ENCODE measurements around the gene RIPK4. TPM values are rescaled to one million over a fixed set of nuclear protein-coding genes. Genes with fewer than 3 reads are reported as not detected.

RIPK4 gene
- polyA plus RNA-seq, 3 donors = 0.05 to 0.09 TPM; not detected in 1

GRCh38 chr21:41808846-41809245 is 42.0 kb upstream of the RIPK4 start:
- Histone ChIP-seq H3K4me3 (replicated peaks in 1 of 3; ENCODE audit: low read depth in 2 of 3, low read length in 3 of 3) (no peak overlapping the region), H3K27ac (ENCODE audit: low read depth in 1 of 2, low read length in 2 of 2) (no peak overlapping the region), H2AFZ (ENCODE audit: insufficient read depth, low read depth, low read length, poor library complexity, severe bottlenecking) (no peak overlapping the region), H3K36me3 (replicated peaks in 1 of 2; ENCODE audit: control insufficient read depth in 1 of 2, insufficient read depth in 2 of 2, low read length in 2 of 2) (peaks cover 20 to 59% of the 10 kb centered on the region in 2 donors), H3K79me2 (ENCODE audit: insufficient read depth, low read length) (no peaks in the 10 kb centered on the region), H3K27me3 (ENCODE audit: control insufficient read depth in 2 of 2, insufficient read depth in 2 of 2, low read length in 2 of 2) (no peaks in the 10 kb centered on the region), H3K9me3 (replicated peaks in 1 of 2; ENCODE audit: control insufficient read depth in 1 of 2, insufficient read depth in 1 of 2, low read length in 2 of 2) (no peaks in the 10 kb centered on the region), H3K9ac (ENCODE audit: insufficient read depth, low read length, poor library complexity, severe bottlenecking) (no peak overlapping the region), H3K4me2 (replicated peaks; ENCODE audit: extremely low read depth, low read length, poor library complexity, severe bottlenecking) (no peak overlapping the region), H3K4me1 (ENCODE audit: control insufficient read depth in 1 of 2, insufficient read depth in 2 of 2, low read length in 2 of 2) (no peaks in the 10 kb centered on the region), H4K20me1 (ENCODE audit: insufficient read depth, low read length) (no peaks in the 10 kb centered on the region)
- WGBS (ENCODE audit: insufficient coverage) = 96% methylated on average over 21 of the region's 22 CpGs
- peaks cover 0 to 3% (median 2%) of the 10 kb centered on the region in 3 donors for H3K27me3 Mint-ChIP-seq (ENCODE audit: low read depth in 3 of 3)
- H3K27ac Mint-ChIP-seq = no peak overlapping the region
- H3K36me3 Mint-ChIP-seq = peaks cover 53 to 64% of the 10 kb centered on the region in 2 donors
- intact Hi-C loops (cut with micrococcal nuclease) = no loop called here
- H3K4me3 Mint-ChIP-seq = no peak overlapping the region
- no peak for DNase-seq
- peaks cover 0 to 6% (median 3%) of the 10 kb centered on the region in 7 donors for H3K9me3 Mint-ChIP-seq
- no peaks in the 10 kb centered on the region for H3K4me1 Mint-ChIP-seq
- no peak for TF ChIP-seq CTCF (IDR thresholded peaks at IDR 0.05)

DNA sequence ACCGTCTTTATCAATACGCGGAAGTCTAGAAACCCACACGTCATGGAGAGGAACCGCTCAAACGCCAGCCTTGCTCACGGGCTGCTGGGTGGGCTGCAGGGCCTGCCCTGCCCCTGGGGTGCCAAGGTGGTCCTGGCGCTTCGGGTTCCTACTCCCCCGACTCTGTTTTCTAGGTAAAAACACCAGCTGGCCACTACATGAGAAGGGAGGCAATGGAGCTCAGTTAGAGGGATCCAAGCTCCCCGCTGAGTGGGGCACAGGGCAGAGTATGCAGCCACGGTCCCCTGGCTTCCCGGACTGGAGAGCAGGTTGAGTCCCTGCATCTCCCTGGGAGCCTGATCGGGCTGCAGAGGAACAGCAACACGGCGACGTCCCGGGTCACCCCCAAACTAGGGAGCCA is 41.2 kb upstream of the RIPK4 start:
- H3K4me3 Mint-ChIP-seq = no peak overlapping the region
- Histone ChIP-seq H4K20me1 (ENCODE audit: insufficient read depth, low read length) (no peaks in the 10 kb centered on the region), H3K4me3 (replicated peaks in 1 of 3; ENCODE audit: low read depth in 2 of 3, low read length in 3 of 3) (no peak overlapping the region), H3K9me3 (replicated peaks in 1 of 2; ENCODE audit: control insufficient read depth in 1 of 2, insufficient read depth in 1 of 2, low read length in 2 of 2) (no peaks in the 10 kb centered on the region), H3K36me3 (replicated peaks in 1 of 2; ENCODE audit: control insufficient read depth in 1 of 2, insufficient read depth in 2 of 2, low read length in 2 of 2) (peaks cover 16 to 52% of the 10 kb centered on the region in 2 donors), H3K27ac (ENCODE audit: low read depth in 1 of 2, low read length in 2 of 2) (no peak overlapping the region), H3K79me2 (ENCODE audit: insufficient read depth, low read length) (no peaks in the 10 kb centered on the region), H2AFZ (ENCODE audit: insufficient read depth, low read depth, low read length, poor library complexity, severe bottlenecking) (no peak overlapping the region), H3K27me3 (ENCODE audit: control insufficient read depth in 2 of 2, insufficient read depth in 2 of 2, low read length in 2 of 2) (no peaks in the 10 kb centered on the region), H3K4me1 (ENCODE audit: control insufficient read depth in 1 of 2, insufficient read depth in 2 of 2, low read length in 2 of 2) (peaks cover 0 to 4% of the 10 kb centered on the region in 2 donors), H3K4me2 (replicated peaks; ENCODE audit: extremely low read depth, low read length, poor library complexity, severe bottlenecking) (no peak overlapping the region), H3K9ac (ENCODE audit: insufficient read depth, low read length, poor library complexity, severe bottlenecking) (no peak overlapping the region)
- TF ChIP-seq CTCF (IDR thresholded peaks at IDR 0.05) = no peak
- peaks cover 3% of the 10 kb centered on the region for H3K4me1 Mint-ChIP-seq
- H3K9me3 Mint-ChIP-seq = peaks cover 0 to 6% (median 3%) of the 10 kb centered on the region in 7 donors
- no peak for DNase-seq
- intact Hi-C loops (cut with micrococcal nuclease) = no loop called here
- WGBS (ENCODE audit: insufficient coverage) = 97% methylated on average over 18 of the region's 18 CpGs
- peaks cover 0 to 3% (median 2%) of the 10 kb centered on the region in 3 donors for H3K27me3 Mint-ChIP-seq (ENCODE audit: low read depth in 3 of 3)
- H3K27ac Mint-ChIP-seq = no peak overlapping the region
- peaks cover 46 to 57% of the 10 kb centered on the region in 2 donors for H3K36me3 Mint-ChIP-seq
